HG03521 (cell line): ENCODE measurements around the gene MAP3K2.

ENCODE experiments used
- ATAC-seq: cut with Tn5 transposase; IDR thresholded peaks from one replicate; pipeline ENCODE4 v1.9.1; 2021; ENCODE audit warnings: mild to moderate bottlenecking, moderate library complexity; ENCODE audit not compliant: unreplicated experiment

MAP3K2 gene

GRCh38 chr2:127309468-127309867 is 78.3 kb downstream of the MAP3K2 start:
- ATAC-seq = no peak

GRCh38 chr2:127308586-127309138 is 79.1 kb downstream of the MAP3K2 start:
- no peak for ATAC-seq

GRCh38 chr2:127305990-127306585 is 81.7 kb downstream of the MAP3K2 start:
- no peak for ATAC-seq

- no peak for ATAC-seq
Measured at GRCh38 chr2:127302168-127302567, 85.6 kb downstream of the MAP3K2 start.

GRCh38 chr2:127293748-127294562 is 93.8 kb downstream of the MAP3K2 start, which contains the start of gene ERCC3:
Gene ERCC3, minus strand, starts transcription at chr2:127294144. Its CDS starts 63 bp downstream, at chr2:127294081.
- ATAC-seq = peak; percentile 95

- ATAC-seq = no peak
Measured at GRCh38 chr2:127293386-127293747, 94.4 kb downstream of the MAP3K2 start.

GRCh38 chr2:127288274-127288673 is 99.5 kb downstream of the MAP3K2 start:
- no peak for ATAC-seq

GRCh38 chr2:127283275-127283674 is 104.5 kb downstream of the MAP3K2 start:
- ATAC-seq = no peak

GRCh38 chr2:127280693-127281092 is 107.1 kb downstream of the MAP3K2 start:
- ATAC-seq = no peak

GRCh38 chr2:127279781-127280180 is 108.0 kb downstream of the MAP3K2 start:
- ATAC-seq = no peak

GRCh38 chr2:127278959-127279358 is 108.8 kb downstream of the MAP3K2 start:
- ATAC-seq = no peak

- ATAC-seq = no peak
Measured at GRCh38 chr2:127277028-127277427, 110.7 kb downstream of the MAP3K2 start.

- ATAC-seq = no peak
Measured at GRCh38 chr2:127275789-127276188, 112.0 kb downstream of the MAP3K2 start.

GRCh38 chr2:127275356-127275755 is 112.4 kb downstream of the MAP3K2 start:
- no peak for ATAC-seq

GRCh38 chr2:127270663-127271062 is 117.1 kb downstream of the MAP3K2 start:
- ATAC-seq = no peak

- ATAC-seq = no peak
Measured at GRCh38 chr2:127261804-127262406, 125.9 kb downstream of the MAP3K2 start.

GRCh38 chr2:127259355-127259754 is 128.4 kb downstream of the MAP3K2 start:
- no peak for ATAC-seq

- ATAC-seq = no peak
Measured at GRCh38 chr2:127256866-127257265, 130.9 kb downstream of the MAP3K2 start.

- no peak for ATAC-seq
Measured at GRCh38 chr2:127256381-127256780, 131.4 kb downstream of the MAP3K2 start.

- no peak for ATAC-seq
Measured at GRCh38 chr2:127255721-127256120, 132.1 kb downstream of the MAP3K2 start.

- no peak for ATAC-seq
Measured at GRCh38 chr2:127255146-127255545, 132.6 kb downstream of the MAP3K2 start.
